SK-N-SH treated with all-trans-retinoic acid at 6 μM for 48 hours (cell line): ENCODE data around the gene C7orf25.

ENCODE experiments used
- ATAC-seq: fragments of 200-7000 bp; cut with Tn5 transposase; 3 replicates; pipeline ENCODE4 v1.9.1; 2020; ENCODE audit warnings: mild to moderate bottlenecking, moderate library complexity
- CREB5 ChIP-seq: fragments of 250-450 bp; sonication (Bioruptor Pico); IDR thresholded peaks from 2 replicates; pipeline ENCODE4 v1.5.1; 2020; ENCODE audit warnings: low read depth, mild to moderate bottlenecking, moderate library complexity
- ESRRG ChIP-seq: fragments of 250-450 bp; sonication (Bioruptor Pico); IDR thresholded peaks from 2 replicates; pipeline ENCODE4 v1.6.1; 2021; ENCODE audit warnings: mild to moderate bottlenecking
- ISL1 ChIP-seq: fragments of 250-450 bp; sonication (Bioruptor Pico); IDR thresholded peaks from 2 replicates; pipeline ENCODE4 v2.1.2; 2022; ENCODE audit warnings: mild to moderate bottlenecking, moderate library complexity
- ZC3H10 ChIP-seq: fragments of 250-450 bp; sonication (Bioruptor Pico); IDR thresholded peaks from 2 replicates; pipeline ENCODE4 v1.5.1; 2021; ENCODE audit warnings: mild to moderate bottlenecking, moderate library complexity
- ZNF70 ChIP-seq: fragments of 450-650 bp; formaldehyde crosslinking; IDR thresholded peaks from 2 replicates; pipeline ENCODE4 v1.5.0; 2020; ENCODE audit warnings: mild to moderate bottlenecking, moderate library complexity

Gene C7orf25

GRCh38 chr7:42869131-42870020 lies 42.5 kb downstream of the C7orf25 start:
- TF ChIP-seq ESRRG (CRISPR knock-in tag) = no peak
- TF ChIP-seq CREB5 = no peak
- no peak for TF ChIP-seq ISL1 (CRISPR knock-in tag)
- TF ChIP-seq, all 23 proteins: peak for 0
- ATAC-seq = no peak

GRCh38 chr7:42868480-42868879 lies 43.4 kb downstream of the C7orf25 start:
- ATAC-seq = no peak

More at GRCh38 chr7:42868480-42868879, 43.4 kb downstream of the C7orf25 start:
- TF ChIP-seq ZC3H10 (CRISPR knock-in tag) (no peak), ZNF70 (CRISPR knock-in tag) (no peak)
